ENCODE data around the gene CLDN11.

Gene CLDN11

GRCh38 chr3:170438836-170439235 lies 20.2 kb downstream of the CLDN11 start:
- no peak overlapping the region for H3K4me3 ChIP-seq (ENCODE audit: low read depth, low read length)
- TF ChIP-seq, protein P1, sequence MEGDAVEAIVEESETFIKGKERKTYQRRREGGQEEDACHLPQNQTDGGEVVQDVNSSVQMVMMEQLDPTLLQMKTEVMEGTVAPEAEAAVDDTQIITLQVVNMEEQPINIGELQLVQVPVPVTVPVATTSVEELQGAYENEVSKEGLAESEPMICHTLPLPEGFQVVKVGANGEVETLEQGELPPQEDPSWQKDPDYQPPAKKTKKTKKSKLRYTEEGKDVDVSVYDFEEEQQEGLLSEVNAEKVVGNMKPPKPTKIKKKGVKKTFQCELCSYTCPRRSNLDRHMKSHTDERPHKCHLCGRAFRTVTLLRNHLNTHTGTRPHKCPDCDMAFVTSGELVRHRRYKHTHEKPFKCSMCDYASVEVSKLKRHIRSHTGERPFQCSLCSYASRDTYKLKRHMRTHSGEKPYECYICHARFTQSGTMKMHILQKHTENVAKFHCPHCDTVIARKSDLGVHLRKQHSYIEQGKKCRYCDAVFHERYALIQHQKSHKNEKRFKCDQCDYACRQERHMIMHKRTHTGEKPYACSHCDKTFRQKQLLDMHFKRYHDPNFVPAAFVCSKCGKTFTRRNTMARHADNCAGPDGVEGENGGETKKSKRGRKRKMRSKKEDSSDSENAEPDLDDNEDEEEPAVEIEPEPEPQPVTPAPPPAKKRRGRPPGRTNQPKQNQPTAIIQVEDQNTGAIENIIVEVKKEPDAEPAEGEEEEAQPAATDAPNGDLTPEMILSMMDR (IDR thresholded peaks at IDR 0.05; ENCODE audit: low read depth, low read length) = no peak
- no peak overlapping the region for H3K27ac ChIP-seq
- no peaks in the 10 kb centered on the region for H3K27me3 ChIP-seq (ENCODE audit: insufficient read depth, low read depth, severe bottlenecking)
- no peaks in the 10 kb centered on the region for H3K36me3 ChIP-seq
- DNase-seq = no peak
- no peaks in the 10 kb centered on the region for H3K9me3 ChIP-seq (ENCODE audit: severe bottlenecking)

GRCh38 chr3:170440344-170440743 lies 21.7 kb downstream of the CLDN11 start:
- Histone ChIP-seq H3K4me3 (ENCODE audit: low read depth, low read length) (no peak overlapping the region), H3K9me3 (ENCODE audit: severe bottlenecking) (no peaks in the 10 kb centered on the region), H3K27ac (no peak overlapping the region), H3K36me3 (no peaks in the 10 kb centered on the region), H3K27me3 (ENCODE audit: insufficient read depth, low read depth, severe bottlenecking) (no peaks in the 10 kb centered on the region)
- TF ChIP-seq, protein P1 (IDR thresholded peaks at IDR 0.05; ENCODE audit: low read depth, low read length) = no peak
- DNase-seq = no peak

DNA sequence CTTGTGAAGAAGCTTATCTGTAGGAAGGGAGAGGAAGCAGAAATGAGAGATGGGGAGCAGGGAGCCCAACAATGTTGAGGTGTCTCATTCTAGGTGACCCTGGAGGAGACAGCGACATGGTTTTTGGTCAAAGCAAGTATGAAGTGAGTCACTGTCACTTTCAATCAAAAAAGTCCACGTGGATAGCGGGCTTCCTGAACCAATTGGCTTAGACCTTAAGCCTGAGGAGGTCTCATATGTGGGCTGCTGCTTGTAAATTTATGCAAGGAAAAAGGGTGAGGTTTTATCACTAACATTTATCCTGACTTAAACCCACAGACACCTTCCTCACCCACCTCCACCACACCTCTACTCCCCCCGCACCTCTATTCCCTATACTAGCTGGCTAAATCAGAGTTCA lies 22.7 kb downstream of the CLDN11 start:
- Histone ChIP-seq H3K9me3 (ENCODE audit: severe bottlenecking) (no peaks in the 10 kb centered on the region), H3K27ac (no peak overlapping the region), H3K27me3 (ENCODE audit: insufficient read depth, low read depth, severe bottlenecking) (no peaks in the 10 kb centered on the region), H3K4me3 (ENCODE audit: low read depth, low read length) (no peak overlapping the region), H3K36me3 (no peaks in the 10 kb centered on the region)
- TF ChIP-seq, protein P1 (IDR thresholded peaks at IDR 0.05; ENCODE audit: low read depth, low read length) = no peak
- no peak for DNase-seq

- TF ChIP-seq, protein P1 (IDR thresholded peaks at IDR 0.05; ENCODE audit: low read depth, low read length) = no peak
- no peak for DNase-seq
- no peaks in the 10 kb centered on the region for H3K27me3 ChIP-seq (ENCODE audit: insufficient read depth, low read depth, severe bottlenecking)
- no peaks in the 10 kb centered on the region for H3K36me3 ChIP-seq
- H3K27ac ChIP-seq = no peak overlapping the region
- no peaks in the 10 kb centered on the region for H3K9me3 ChIP-seq (ENCODE audit: severe bottlenecking)
- H3K4me3 ChIP-seq (ENCODE audit: low read depth, low read length) = no peak overlapping the region
Measured at GRCh38 chr3:170442947-170443346, 24.3 kb downstream of the CLDN11 start.

DNA sequence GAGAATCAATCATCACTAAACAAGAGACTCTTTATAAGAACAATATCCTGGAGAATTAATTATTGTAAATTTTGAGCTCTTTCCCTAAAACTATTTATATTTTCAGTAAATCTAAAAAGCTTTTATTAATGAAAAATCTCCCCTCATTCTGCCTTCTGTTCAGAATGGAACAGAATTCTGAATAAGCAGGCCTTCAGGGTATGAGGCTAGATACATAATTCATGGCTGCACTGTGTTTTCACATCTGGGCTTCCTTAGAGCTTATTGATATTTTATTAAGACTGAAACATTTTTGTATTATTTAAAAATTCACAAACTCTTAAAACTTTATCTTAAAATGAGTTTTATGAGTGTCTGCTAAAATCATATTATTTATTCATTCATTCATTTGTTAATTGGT lies 24.8 kb downstream of the CLDN11 start:
- Histone ChIP-seq H3K4me3 (ENCODE audit: low read depth, low read length) (no peak overlapping the region), H3K9me3 (ENCODE audit: severe bottlenecking) (no peaks in the 10 kb centered on the region), H3K36me3 (no peaks in the 10 kb centered on the region), H3K27me3 (ENCODE audit: insufficient read depth, low read depth, severe bottlenecking) (no peaks in the 10 kb centered on the region), H3K27ac (no peak overlapping the region)
- DNase-seq = no peak
- TF ChIP-seq, protein P1 (IDR thresholded peaks at IDR 0.05; ENCODE audit: low read depth, low read length) = no peak

DNA sequence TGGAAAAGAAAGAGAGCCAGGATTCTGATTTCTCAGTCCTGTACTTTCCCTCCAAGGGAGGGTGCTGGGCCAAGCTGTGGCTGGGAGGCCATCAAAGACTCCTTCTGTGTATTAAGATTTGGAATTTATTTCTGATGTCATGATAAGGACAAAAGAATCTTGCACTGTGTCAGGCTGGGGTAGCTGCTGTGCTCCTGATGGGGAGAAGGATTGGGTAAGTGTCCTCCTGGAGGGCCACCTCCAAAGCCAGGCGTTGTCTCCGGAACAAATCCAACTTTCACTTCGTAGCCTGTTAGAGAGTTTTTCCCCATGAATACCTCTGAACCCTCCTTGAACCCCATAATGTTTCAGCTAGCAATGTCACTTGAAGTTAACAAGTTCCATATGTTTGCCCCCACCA lies 29.9 kb downstream of the CLDN11 start:
- H3K27me3 ChIP-seq (ENCODE audit: insufficient read depth, low read depth, severe bottlenecking) = no peaks in the 10 kb centered on the region
- H3K27ac ChIP-seq = no peak overlapping the region
- no peak for DNase-seq
- no peak overlapping the region for H3K4me3 ChIP-seq (ENCODE audit: low read depth, low read length)
- H3K36me3 ChIP-seq = no peaks in the 10 kb centered on the region
- H3K9me3 ChIP-seq (ENCODE audit: severe bottlenecking) = no peaks in the 10 kb centered on the region
- TF ChIP-seq, protein P1 (IDR thresholded peaks at IDR 0.05; ENCODE audit: low read depth, low read length) = no peak
